Tibial artery (tissue), 4 donors: ENCODE measurements around the gene DIAPH1.
A peak's percentile ranks its signal among the peaks of the same experiment; 100 is the strongest.

Source experiments
- DNase-seq, 2 donors: peaks; one replicate each; pipeline ENCODE4 v3.0.0-alpha.2; 2019
- H3K27ac ChIP-seq, 2 donors: fragments of 200-600 bp; sonication (generic) in 1 of 2; 1 replicate in 1 of 2; 2 replicates in 1 of 2; pipeline ENCODE4 v1.5.1; 2018 to 2019; ENCODE audit warnings: mild to moderate bottlenecking in 1 of 2
- H3K27me3 ChIP-seq, 2 donors: fragments of 200-600 bp; sonication (generic) in 1 of 2; one replicate each; pipeline versions ENCODE4 v1.5.1 to v1.6.0; 2016 to 2019
- H3K36me3 ChIP-seq, 3 donors: fragments of 200-600 bp; sonication (generic) in 2 of 3; one replicate each; pipeline ENCODE4 v1.5.1; 2016 to 2019; ENCODE audit warnings: mild to moderate bottlenecking in 2 of 3
- H3K4me1 ChIP-seq, 4 donors: fragments of 200-600 bp; sonication (generic) in 2 of 4; 1 replicate in 3 of 4; 2 replicates in 1 of 4; pipeline ENCODE4 v1.5.1; 2016 to 2019
- H3K4me3 ChIP-seq, 2 donors: fragments of 200-600 bp; sonication (generic) in 1 of 2; 1 replicate in 1 of 2; 2 replicates in 1 of 2; pipeline ENCODE4 v1.5.1; 2018 to 2019; ENCODE audit warnings: mild to moderate bottlenecking in 2 of 2
- H3K9me3 ChIP-seq, 3 donors: fragments of 200-600 bp; sonication (generic) in 1 of 3; one replicate each; pipeline ENCODE4 v1.5.1; 2016 to 2019
- CTCF ChIP-seq, 2 experiments: fragments of 200-600 bp in 1 of 2; fragments of 450-650 bp in 1 of 2; IDR thresholded peaks; one replicate each; pipeline ENCODE4 v1.5.1; 2017 to 2019; ENCODE audit warnings: antibody characterized with exemption in 2 of 2, mild to moderate bottlenecking in 1 of 2, moderate library complexity in 1 of 2
- intact Hi-C: fragments of 100-400 bp; cut with DNase I; formaldehyde crosslinking; loops from one replicate; pipeline ENCODE4 v1.15.0; 2023; ENCODE audit warnings: low total_unique reads

The DIAPH1 gene

GRCh38 chr5:141570655-141571054 is 48.1 kb downstream of the DIAPH1 start:
- Histone ChIP-seq H3K4me1 (peaks cover 0 to 5% (median 0%) of the 10 kb centered on the region in 4 donors), H3K36me3 (peaks cover 55 to 65% (median 59%) of the 10 kb centered on the region in 3 donors), H3K27me3 (no peaks in the 10 kb centered on the region), H3K9me3 (no peaks in the 10 kb centered on the region), H3K4me3 (no peak overlapping the region), H3K27ac (no peak overlapping the region)
- no peak for DNase-seq
- TF ChIP-seq CTCF (IDR thresholded peaks at IDR 0.05) = no peak
- intact Hi-C loops = loop anchor here (10.0 kb wide), 1 partner anchor 54 kb away; no protein-coding TSS in a partner anchor

GRCh38 chr5:141567513-141568117 is 51.2 kb downstream of the DIAPH1 start:
- Histone ChIP-seq H3K27me3 (no peaks in the 10 kb centered on the region), H3K36me3 (peaks cover 31 to 38% (median 34%) of the 10 kb centered on the region in 3 donors), H3K9me3 (no peaks in the 10 kb centered on the region), H3K4me1 (peaks cover 0 to 10% (median 2%) of the 10 kb centered on the region in 4 donors), H3K4me3 (no peak overlapping the region), H3K27ac (no peak overlapping the region)
- DNase-seq = no peak
- peak; percentile 68 to 89 for TF ChIP-seq CTCF (IDR thresholded peaks at IDR 0.05)
- intact Hi-C loops = no loop called here

DNA sequence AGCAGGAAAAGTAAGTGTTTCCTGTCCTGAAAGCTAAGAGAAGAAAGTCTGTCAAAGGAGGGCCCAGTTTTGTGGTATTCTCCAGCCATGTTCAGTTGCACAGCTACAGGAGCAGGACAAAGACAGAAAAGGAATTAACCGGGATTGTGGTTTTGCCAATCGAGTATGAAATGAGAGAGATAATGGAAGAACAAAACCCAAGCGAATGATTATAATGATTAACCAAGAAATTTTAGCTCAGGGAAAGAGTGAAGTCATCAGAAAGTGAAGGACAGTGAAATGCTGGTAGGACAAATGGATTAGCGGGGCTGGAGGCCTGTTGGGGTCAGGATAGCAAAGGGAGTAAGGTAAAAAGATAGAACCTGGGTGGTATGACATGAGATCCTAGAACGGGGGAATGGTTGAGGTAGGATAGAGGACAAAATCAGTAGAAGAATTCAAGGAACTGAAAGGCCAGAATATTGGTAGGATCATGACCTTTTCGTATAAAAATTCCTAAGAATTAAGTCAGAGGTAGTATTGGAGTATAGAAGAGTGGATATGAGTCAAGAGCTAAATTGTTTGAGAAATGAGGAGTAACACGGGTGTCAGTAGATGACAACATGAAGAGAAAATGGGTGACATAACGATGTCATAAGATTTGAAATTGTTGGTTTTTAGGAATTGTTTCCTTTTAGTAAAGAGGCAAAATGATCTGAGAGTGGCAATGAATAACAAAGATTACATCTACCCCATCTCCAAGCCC is 52.8 kb downstream of the DIAPH1 start:
- H3K4me1 ChIP-seq = peaks cover 0 to 15% (median 4%) of the 10 kb centered on the region in 4 donors
- no peak for TF ChIP-seq CTCF (IDR thresholded peaks at IDR 0.05)
- no peak overlapping the region for H3K4me3 ChIP-seq
- no peaks in the 10 kb centered on the region for H3K27me3 ChIP-seq
- intact Hi-C loops = no loop called here
- H3K9me3 ChIP-seq = no peaks in the 10 kb centered on the region
- H3K27ac ChIP-seq = peak overlapping the region in 1 of 2 donors; percentile 79
- peaks cover 18 to 23% (median 23%) of the 10 kb centered on the region in 3 donors for H3K36me3 ChIP-seq
- no peak for DNase-seq

DNA sequence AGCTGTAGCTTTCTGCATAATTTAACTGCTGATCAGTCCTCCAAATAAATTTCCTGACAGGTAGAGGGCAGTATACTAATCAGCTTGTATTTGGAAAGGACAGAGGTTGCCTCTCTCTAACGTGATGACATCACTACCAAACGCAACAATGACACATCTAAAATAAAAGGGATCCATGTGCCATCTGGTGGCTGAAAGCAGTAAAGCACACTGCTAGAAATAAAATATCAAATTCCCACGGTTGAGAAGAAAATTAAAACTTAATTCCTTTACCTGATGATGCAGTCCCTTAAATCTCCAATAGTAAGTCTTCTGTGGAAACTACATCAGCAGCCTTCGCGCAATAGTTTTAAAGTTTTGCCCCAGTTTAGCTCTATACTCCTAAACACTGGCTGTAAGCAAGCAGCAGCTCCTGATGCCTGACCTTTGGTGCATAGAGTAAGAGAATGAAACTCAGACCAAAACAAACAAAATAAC is 54.5 kb downstream of the DIAPH1 start:
- H3K9me3 ChIP-seq = no peaks in the 10 kb centered on the region
- peaks cover 0 to 29% (median 14%) of the 10 kb centered on the region in 4 donors for H3K4me1 ChIP-seq
- intact Hi-C loops = loop anchor here (5.0 kb wide), 1 partner anchor 242 kb away; the partner anchor contains the start of gene TAF7

More for the DNA sequence above, 54.5 kb downstream of the DIAPH1 start:
- H3K27me3 ChIP-seq = no peaks in the 10 kb centered on the region
- peak in 1 of 2 donors; percentile 71 for DNase-seq
- H3K27ac ChIP-seq = peak overlapping the region; percentile 60 to 79
- no peak overlapping the region for H3K4me3 ChIP-seq
- TF ChIP-seq CTCF (IDR thresholded peaks at IDR 0.05) = peak; percentile 89 to 99
- peaks cover under 1 to 14% (median 11%) of the 10 kb centered on the region in 3 donors for H3K36me3 ChIP-seq
